HG03565 (cell line): ENCODE results near the gene CEACAM20.
"Not testable (repeated sequence)": the region's sequence is repeated elsewhere in the genome, so short reads cannot be mapped to it uniquely, and the experiment has no call there.

Experiments
- ATAC-seq: cut with Tn5 transposase; IDR thresholded peaks from one replicate; pipeline ENCODE4 v1.9.1; 2021; ENCODE audit warnings: mild to moderate bottlenecking, moderate library complexity; ENCODE audit not compliant: unreplicated experiment

The CEACAM20 gene

GRCh38 chr19:44529536-44529935 is at the start of gene CEACAM20:
Gene CEACAM20, minus strand, starts transcription at chr19:44529675. Its CDS starts 166 bp downstream, at chr19:44529509.
- no peak for ATAC-seq

GRCh38 chr19:44577566-44577874 is 48.0 kb upstream of the CEACAM20 start:
- ATAC-seq = no peak

- ATAC-seq = no peak
Observed at GRCh38 chr19:44576843-44577565, 47.5 kb upstream of the CEACAM20 start.

GRCh38 chr19:44575116-44575700 is 45.7 kb upstream of the CEACAM20 start:
- no peak for ATAC-seq

GRCh38 chr19:44574186-44574950 is 44.9 kb upstream of the CEACAM20 start:
- no peak for ATAC-seq

- ATAC-seq = no peak
Observed at GRCh38 chr19:44573627-44574026, 44.2 kb upstream of the CEACAM20 start.

- ATAC-seq = no peak
Observed at GRCh38 chr19:44573183-44573582, 43.7 kb upstream of the CEACAM20 start.

GRCh38 chr19:44572581-44572900 is 43.1 kb upstream of the CEACAM20 start:
- ATAC-seq = no peak

GRCh38 chr19:44571830-44572580 is 42.5 kb upstream of the CEACAM20 start:
- no peak for ATAC-seq

GRCh38 chr19:44570984-44571684 is 41.7 kb upstream of the CEACAM20 start:
- no peak for ATAC-seq

GRCh38 chr19:44570603-44570983 is 41.1 kb upstream of the CEACAM20 start:
- ATAC-seq = no peak

- no peak for ATAC-seq
Observed at GRCh38 chr19:44567745-44568144, 38.3 kb upstream of the CEACAM20 start.

- no peak for ATAC-seq
Observed at GRCh38 chr19:44566984-44567383, 37.5 kb upstream of the CEACAM20 start.

GRCh38 chr19:44563086-44563655 is 33.7 kb upstream of the CEACAM20 start:
- ATAC-seq = not testable (repeated sequence)

GRCh38 chr19:44557933-44558332 is 28.5 kb upstream of the CEACAM20 start:
- no peak for ATAC-seq

- ATAC-seq = no peak
Observed at GRCh38 chr19:44554641-44555246, 25.3 kb upstream of the CEACAM20 start.

GRCh38 chr19:44553478-44554171 is 24.1 kb upstream of the CEACAM20 start:
- no peak for ATAC-seq

- no peak for ATAC-seq
Observed at GRCh38 chr19:44552324-44552723, 22.8 kb upstream of the CEACAM20 start.

GRCh38 chr19:44551850-44552249 is 22.4 kb upstream of the CEACAM20 start:
- ATAC-seq = no peak

- not testable (repeated sequence) for ATAC-seq
Observed at GRCh38 chr19:44550976-44551375, 21.5 kb upstream of the CEACAM20 start.
